Stimulated activated CD8-positive, alpha-beta memory T cell treated with anti-CD3 and anti-CD28 coated beads, Interleukin-4, amount 100 ng/mL, for 4 hours (primary cell): ENCODE data around the gene PPP1R13B.
"Not testable (repeated sequence)": the region's sequence is repeated elsewhere in the genome, so short reads cannot be mapped to it uniquely, and the experiment has no call there.

Source experiments
- DNase-seq, 2 donors: peaks; one replicate each; pipeline ENCODE4 v3.0.0-alpha.2; 2020; ENCODE audit warnings: low read depth in 2 of 2, low spot score in 1 of 2

PPP1R13B gene

DNA sequence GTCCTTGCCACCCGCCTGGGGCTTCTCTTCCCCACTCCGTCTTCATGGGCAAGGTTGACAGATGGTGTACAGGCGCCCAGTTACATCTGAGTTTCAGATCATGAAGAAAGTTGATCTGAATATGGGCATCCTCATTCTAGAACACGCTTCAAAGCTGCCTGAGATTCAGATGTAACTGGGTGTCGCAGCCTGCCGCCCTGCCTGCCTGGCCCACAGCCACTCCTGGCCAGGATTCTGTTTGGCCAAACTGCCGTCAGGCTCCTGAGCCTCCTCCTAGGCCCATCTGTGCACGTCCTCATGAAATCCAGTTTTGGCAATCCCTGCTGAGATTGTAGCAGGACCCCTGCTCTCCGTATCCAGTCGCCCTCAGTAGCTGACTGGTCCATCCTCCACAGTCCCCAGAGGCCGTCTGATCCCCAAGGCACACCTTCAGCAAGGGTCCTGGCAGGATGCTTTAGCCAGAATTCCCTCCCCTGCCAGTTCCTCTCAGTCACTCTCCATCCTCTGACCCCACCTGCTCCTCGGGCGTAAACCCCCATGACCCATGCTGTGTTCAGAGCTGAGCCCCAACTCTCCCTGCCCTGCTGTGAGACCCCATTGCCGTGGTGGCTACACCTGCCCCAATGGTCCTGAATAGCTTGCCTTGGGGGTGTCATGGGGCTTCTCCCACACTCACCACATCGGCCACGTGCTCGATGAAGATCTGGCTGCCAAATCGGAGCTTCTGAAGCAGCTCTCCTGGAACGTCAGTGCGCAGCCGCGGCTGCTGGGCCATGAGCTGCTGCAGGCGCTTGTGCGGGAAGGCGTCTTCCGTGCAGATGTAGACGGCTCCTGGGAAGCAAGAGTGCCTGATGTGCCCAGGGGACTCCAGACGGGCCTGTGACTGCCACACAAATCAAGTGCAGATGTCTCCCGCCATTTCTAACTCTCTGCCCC, 144.6 kb downstream of the PPP1R13B start:
- DNase-seq = no peak

DNA sequence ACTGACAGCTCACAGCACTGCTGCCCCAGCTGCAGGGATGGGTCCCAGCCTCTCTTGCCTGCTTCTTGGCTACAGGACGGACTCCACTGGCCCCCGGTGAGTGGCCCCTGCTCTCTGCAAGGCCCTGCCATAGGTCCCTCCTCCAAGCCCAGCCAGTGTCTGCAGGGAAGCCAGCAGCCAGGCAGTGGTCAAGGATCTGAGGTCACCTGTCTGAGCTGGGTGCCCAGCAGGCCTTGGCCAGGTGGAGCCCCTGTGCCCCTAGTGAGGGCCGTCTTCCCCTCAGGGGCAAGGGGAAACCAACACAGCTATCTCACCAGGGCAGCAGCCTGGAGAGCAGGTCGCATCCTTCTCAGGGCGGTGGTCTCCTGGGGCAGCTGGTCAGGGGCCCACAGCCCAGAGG, 145.3 kb downstream of the PPP1R13B start:
- no peak for DNase-seq

DNA sequence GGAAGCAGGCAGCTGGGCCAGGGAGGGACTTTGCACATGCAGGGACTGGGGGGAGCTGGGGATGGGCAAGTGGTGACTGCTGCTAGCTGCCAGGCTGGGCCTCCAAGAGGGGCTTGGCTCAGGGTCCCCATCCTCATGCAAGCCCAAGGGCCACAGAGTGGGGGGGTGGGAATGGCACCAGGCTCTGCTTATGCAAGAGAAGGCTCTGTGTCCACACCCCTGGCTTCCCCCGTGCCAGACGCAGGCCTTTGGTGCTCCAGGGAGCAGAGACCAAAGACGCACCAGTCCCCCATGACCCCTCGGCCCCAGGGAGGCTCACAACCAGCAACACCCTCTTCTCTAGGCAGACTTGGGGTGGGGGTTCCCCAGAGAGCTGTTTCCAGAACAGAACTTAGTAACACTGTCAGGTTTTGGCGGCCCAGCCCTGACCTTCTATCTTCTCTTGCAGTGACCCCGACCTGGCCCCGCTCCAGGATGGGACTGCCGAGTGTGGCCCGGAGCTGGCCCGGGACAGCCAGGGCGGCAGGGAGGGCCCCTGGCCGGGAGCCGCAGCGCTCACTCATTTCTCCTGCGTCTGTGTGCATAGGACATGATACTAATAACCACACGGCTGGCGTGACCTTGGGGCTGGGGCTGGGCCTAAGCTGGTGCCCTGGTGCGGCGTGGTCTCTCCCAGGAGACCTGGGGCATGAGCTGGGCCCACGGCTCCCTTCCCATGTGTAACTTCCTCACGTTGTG, 146.5 kb downstream of the PPP1R13B start:
- no peak for DNase-seq

DNA sequence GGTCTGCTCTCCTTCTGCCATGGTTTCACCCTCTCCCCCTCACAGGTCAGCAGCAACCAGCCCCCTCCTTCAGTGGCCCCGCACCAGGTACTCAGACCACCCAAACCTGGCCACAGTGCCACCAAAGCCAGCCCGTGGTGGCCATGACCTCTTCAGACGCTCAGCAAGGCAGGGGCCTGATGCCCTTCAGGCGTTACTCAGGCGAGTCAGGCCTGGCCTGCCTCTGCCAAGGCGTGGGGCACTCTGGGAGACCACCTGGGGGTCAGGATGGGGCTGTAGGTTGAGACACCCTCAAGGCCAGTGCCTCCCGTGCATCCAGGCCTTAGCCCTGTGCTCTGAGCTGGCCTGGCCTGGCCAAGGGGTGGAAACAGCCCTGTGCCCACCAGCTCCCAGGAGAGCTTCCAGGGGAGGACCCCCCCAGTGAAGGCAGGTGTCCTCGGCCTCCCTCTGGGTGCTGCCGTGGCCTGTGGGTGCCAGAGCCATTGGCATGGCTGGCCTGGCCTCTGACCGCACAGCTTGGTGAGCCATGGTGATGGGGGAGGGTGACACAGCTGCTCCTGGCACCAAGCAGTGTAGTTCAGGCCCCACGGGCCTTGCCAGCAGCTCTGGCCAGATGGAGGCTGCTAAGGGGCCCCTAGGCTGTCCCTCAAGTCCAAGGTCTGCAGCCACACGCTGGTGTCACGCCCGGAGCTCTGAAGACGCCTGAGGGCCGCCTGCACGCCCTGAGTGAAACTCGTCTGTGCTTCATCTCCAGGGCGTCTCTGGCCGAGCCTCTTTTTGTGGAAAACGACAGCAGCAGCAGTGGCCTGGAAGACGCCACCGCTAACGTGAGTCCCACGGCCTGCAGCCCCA, 147.2 kb downstream of the PPP1R13B start:
- no peak for DNase-seq

DNA sequence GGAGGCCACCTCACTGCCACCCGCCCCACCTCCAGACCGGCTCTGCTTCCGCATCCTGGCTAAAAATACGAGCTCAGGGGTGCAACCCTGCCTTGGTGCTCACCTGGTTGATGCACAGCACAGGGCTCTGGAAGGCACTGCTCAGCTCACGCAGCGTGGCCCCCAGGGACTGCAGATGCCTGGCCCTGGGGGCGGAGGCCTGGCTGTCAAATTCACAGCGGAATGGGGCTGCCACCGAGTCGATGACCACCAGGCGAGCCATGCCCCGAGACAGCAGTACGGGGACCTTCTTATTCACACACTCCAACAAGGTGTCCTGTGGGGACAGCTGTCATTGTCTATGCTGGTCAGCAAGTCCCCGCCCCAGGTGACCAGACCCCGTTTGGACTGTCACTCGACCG, 148.1 kb downstream of the PPP1R13B start:
- DNase-seq = no peak

DNA sequence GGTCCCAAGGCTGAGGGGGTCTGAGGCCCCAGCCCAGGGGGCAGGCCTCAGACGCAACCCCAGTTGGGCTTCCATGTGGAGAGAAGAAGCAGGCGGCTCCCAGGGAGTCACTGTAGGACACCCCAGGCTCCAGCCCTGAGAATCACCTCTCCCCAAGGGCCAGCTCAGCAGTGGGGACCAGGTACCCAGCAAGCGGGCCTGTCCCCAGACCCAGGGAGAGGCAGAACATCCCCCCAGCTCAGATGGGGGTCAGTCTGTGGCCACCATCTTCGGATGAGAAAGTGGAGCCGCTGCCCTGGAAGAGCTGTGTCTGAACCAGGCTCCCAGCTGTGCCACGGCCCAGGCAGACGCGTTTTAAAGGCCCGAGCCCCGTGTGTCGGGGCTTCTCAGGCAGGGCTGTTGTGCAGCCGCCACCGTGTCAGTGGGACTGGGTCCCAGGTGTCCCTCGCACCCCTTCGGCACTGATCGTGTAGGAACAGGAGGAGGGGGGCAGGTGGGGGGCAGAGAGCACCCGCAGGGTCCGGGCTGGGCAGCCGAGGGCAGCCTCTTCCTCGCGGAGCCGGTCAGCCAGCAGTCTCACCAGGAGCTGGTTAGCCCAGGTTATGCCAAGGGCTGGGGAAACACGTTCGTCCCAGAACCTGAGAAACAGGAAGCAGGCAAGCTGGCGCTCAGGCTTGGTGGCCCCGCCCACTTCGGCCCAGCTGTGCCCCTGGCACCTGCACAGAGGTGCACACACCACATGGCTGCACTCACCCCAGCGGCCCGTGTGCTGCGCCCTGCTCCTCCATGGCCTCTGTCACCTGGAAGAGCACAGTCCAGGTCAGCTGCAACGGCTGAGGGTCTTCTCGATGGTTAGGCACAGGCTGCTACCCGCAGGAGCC, 148.8 kb downstream of the PPP1R13B start:
- no peak for DNase-seq

DNA sequence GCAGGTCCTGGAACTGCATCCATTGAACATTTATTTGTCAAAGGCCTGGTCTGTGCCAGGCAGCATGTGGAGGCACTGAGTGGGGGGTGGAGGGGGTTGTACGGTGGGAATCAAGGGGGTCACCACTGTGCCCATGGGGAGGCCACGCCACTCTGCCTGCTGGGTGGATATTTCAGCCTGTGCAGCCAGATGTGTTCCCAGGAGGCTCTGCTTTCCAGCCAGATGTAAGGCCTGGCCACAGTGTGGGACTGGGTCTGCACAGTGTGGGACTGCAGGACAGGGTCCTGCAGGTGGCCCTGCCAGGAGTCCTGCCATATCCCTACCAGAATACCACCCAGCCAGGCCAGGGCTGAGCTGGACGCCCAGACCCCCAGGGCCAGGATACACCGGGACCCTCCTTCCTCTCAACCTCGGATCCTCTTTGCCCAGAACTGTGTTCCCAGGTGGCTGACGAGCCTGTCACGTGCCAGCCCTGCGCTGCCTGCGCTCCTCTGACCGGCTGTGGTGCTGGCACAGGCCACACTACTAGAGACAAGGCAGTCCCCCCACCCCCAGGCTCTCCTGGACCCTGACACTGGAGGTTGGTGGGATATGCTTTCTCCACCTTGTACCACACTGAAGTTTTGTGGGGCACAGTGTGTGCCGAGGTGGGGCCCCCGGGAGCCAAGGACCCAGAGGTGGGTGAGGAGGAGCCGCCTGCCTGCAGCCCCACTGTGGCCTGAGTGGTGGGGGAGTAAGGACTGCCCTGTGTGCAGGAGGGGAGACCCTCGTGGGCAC, 149.6 kb downstream of the PPP1R13B start:
- DNase-seq = no peak

DNA sequence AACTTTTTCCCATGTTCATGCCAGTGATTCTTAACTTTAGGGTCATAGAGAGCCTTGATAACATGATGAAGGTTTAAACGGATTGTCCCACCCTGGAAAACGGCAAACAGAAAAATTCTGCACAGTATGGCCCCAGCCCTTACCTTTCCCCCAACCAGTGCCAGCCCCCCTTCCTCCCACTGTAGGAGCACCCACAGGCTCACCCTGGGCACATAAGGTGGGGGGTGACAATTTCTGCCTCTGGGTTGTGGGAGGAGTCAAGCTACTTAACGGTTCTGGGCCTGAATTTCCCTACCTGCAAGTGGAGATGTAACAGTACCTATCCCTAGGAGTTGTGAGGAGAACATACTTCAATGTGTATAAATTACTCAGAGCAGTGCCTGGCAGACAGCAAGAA, 150.2 kb downstream of the PPP1R13B start:
- no peak for DNase-seq

DNA sequence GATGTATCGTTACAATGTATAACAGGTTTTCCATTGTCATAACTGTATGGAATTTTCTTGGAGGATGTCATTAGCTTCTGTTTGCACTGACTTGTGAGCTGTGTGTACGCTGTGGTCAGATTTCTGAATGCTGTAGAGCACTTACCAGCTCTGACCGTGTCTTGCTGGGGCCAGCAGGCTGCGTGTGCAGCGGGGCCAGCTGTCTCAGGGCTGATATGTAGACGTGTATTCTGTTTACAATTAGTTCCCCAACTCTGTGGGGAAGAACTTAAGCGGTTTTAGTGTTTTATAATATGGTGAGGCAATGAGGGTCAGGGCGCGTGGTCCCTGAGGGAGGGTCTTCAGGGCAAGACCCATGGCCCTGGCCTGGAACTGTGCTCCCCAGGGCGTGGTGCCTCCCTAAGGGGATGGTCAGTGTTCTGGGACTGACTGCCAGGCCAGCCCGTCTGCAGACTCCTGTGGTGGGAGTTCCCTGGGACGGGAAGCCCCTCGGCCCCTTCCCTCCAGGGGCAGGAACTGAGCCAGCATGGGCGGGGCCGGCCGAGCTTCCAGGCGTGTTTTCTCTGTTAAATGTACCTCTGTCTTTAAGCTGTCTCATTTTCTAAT, 150.8 kb downstream of the PPP1R13B start:
- DNase-seq = no peak

DNA sequence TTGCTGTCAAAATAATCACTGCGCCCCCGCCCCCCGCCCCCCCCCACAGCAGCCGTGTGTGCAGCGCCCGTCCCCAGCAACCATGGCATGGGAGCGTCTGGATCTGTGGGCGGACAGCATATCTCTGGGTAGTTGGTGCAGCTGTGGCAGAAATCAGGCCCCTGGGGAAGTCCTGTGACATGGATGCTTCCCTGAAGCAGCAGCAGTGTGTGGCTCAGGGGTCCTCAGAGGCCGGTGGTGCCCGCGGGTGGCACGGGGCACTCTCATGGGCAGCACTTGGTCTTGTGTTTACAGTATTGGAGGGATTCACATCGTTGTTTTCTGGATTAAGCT, 151.3 kb downstream of the PPP1R13B start:
- DNase-seq = no peak

DNA sequence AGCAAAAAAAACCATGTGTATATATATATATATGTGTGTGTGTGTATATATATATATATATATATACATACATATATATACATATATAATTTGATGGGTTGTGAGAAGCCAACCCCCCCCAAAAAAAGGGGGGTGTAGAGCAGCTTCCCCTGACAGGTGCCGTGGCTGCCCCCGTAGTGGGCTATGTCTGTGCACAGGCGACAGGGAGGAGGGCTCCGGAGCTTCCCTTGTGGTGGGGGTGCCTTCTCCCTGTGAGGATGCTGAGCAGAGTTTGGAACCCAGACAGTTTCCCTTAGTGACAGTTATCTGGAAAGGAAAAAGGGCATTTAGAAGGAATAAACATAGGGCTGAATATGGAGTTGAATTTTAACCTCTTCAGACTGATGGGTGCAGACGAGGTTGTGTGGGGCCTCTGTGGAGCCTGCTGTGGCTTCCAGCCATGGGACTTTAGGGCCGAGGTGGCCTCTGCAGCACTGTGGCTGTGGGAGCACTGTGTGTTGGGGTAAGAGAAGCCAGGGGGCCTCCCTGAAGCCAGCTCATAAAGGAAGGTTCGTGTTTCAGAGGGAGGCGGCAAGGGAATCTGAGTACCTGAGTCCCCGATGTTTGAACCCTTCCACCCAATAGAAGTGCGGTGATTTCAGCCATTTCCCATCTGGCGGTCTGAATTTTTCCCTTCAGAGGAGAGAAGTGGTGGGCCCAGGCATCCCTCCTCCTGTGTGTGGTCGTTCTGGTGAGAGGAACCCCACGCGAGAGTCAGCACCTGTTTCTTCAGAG, 151.9 kb downstream of the PPP1R13B start:
- DNase-seq = no peak

DNA sequence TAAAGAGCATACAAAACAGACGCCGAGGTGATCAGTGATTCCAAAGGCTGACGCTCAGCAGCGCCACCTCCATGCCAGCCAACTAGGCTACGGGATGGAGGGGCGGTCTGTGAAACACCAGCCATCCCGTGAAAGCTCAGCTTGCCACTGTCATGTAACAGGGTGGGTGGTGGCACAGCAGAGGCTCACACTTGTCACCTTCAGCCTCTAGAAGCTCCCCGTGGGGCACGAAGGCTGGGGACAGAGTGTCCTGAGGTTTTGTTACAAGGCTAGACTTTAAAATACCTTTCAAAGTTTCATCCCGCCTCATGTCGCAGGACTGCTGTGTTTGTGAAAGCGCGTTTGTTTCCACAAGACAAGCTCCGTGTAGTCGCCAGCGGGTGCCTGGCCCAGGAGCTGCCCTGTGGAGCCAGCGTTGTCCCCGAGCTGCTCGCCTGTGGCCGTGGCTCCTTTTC, 152.8 kb downstream of the PPP1R13B start:
- no peak for DNase-seq

DNA sequence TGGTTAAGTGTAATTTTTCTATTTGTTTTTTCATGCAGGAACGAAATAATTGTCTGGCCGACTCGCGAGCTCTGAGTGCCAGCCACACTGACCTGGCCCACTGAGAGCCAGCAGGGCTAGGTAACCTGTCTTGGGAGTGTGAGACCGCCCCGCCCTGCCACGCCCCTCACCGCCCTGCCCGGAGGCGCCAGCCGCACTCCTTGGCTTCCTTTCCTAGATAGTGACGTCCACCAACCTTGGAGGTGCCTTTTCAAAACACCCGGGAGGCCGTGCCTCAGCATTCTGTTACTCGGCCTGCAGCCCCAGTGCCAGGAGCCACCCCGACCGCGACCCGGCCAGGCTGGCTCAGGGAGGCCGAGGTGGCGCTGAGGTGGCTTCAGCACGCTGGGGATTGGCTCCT, 153.9 kb downstream of the PPP1R13B start:
- no peak for DNase-seq

DNA sequence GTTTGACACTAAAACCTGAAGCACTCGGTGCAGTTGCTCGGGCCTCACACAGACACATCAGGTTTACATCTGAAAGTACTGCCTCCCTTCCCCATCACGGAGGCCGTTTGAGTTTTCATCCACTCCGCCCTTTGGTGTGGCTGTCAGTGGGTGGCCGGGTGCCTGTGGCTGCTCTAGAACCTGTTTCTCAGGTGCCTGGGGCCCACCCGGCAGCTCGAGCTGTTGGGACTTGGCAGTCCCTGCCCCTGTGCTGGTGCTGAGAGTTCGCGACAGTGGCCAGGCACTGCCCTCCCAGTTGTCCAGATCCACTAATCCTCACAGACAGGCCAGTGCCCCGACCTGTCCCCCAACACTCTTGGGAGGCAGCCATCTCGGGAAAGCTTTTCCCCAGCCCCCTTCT, 154.5 kb downstream of the PPP1R13B start:
- no peak for DNase-seq

DNA sequence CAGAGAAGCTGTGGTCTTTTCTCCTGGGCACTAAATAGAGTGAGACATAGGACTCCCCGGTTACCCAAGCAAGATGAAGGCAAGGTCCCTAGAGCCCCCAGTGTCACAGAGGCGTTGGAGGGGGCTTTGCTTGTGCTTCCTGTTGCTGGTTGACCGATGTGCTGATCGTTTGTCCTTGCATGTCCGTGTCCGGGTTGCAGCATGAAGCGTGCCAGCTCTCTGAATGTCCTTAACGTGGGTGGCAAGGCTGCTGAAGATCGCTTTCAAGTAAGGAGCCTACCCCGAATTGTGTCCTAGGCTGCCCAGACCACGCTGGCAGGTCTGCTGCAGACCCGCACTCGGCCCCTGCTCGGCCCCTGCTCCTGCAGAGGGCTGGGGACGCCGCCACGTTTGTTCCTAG, 155.2 kb downstream of the PPP1R13B start:
- no peak for DNase-seq

DNA sequence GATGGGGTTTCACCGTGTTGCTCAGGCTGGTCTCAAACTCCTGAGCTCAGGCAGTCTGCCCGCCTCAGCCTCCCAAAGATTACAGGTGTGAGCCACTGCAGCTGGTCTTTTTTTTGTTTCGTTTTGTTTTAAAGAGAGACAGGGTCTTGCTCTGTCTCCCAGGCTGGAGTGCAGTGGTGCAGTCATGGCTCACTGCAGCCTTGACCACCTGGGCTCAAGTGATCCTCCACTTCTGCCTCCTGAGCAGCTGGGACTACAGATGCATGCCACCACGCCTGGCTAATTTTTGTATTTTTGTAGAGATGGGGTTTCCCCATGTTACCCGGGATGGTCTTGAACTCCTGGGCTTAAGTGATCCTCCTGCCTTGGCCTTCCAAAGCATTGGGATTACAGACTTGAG, 155.7 kb downstream of the PPP1R13B start:
- not testable (repeated sequence) for DNase-seq

DNA sequence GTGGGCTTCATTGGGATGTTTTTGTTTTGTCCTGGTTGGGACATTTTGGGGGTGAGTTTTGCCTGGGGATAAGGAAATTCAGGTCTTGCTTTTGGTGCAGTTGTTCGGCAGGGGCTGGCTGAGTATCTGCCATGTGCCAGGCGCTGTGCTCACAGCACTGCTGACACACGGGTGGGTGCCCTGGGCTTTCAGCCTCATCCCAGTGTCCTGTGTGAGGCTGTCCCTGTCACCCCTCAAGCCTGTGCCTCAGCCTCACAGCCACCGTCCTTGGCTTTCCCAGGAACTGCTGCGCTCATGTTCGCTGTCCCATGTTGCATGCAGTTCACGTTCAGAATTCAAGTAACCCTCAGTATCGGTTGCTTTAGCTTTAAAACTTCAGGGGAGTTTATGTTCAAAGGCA, 157.0 kb downstream of the PPP1R13B start:
- no peak for DNase-seq
